ENCODE results near the gene ANXA7. TPM values are rescaled to one million over a fixed set of nuclear protein-coding genes. Genes with fewer than 3 reads are reported as not detected.

ANXA7 gene
- total RNA-seq (10 to 100 TPM; 69.9 to 72.3 TPM), polyA plus RNA-seq (ENCODE audit: insufficient read length in 2 of 2) (10 to 100 TPM; 55.6 to 59.2 TPM)
- long read RNA-seq, donor 1, transcript ANXA7-202 (13 exons, 2,452 nt), result major isoform, 16 of 32 reads
- long read RNA-seq, donor 1, transcript ANXA7-201 (14 exons, 2,174 nt), result minor isoform, 9 of 32 reads
- long read RNA-seq, donor 1, partial matches to known transcripts, result 7 of 32 reads
- long read RNA-seq, donor 1, other reads (novel, unspliced or antisense), result 0 of 32 reads
- long read RNA-seq, donor 2, transcript ANXA7-202 (13 exons, 2,452 nt), result major isoform, 7 of 7 reads
- long read RNA-seq, donor 2, partial matches to known transcripts, result 0 of 7 reads
- long read RNA-seq, donor 2, other reads (novel, unspliced or antisense), result 0 of 7 reads
- long read RNA-seq, donor 3, transcript ANXA7-202 (13 exons, 2,452 nt), result major isoform, 10 of 19 reads
- long read RNA-seq, donor 3, partial matches to known transcripts, result 9 of 19 reads
- long read RNA-seq, donor 3, other reads (novel, unspliced or antisense), result 0 of 19 reads
- long read RNA-seq, donor 4, transcript ANXA7-202 (13 exons, 2,452 nt), result major isoform, 22 of 34 reads
- long read RNA-seq, donor 4, partial matches to known transcripts, result 12 of 34 reads
- long read RNA-seq, donor 4, other reads (novel, unspliced or antisense), result 0 of 34 reads

GRCh38 chr10:73413528-73414229 is at the start of gene ANXA7:
Gene ANXA7, minus strand, starts transcription at chr10:73414058. Its CDS starts 13,202 bp downstream, at chr10:73400856.
- WGBS (ENCODE audit: insufficient coverage), result under 1% methylated on average over 60 of the region's 62 CpGs
- peak; percentile 68 to 97 (median 86) for DNase-seq (ENCODE audit: low read depth in 4 of 6, low spot score in 6 of 6)
- Histone ChIP-seq H3K4me1 (ENCODE audit: control insufficient read depth, insufficient read depth, low read length) (peaks cover 2% of the 10 kb centered on the region), H3K27me3 (ENCODE audit: control insufficient read depth, insufficient read depth, low read length) (no peaks in the 10 kb centered on the region), H3K9me3 (ENCODE audit: control insufficient read depth, insufficient read depth, low read length) (no peaks in the 10 kb centered on the region), H3K4me3 (ENCODE audit: low read depth, low read length) (peak within 1 kb of the TSS; percentile 83), H3K36me3 (ENCODE audit: control insufficient read depth, insufficient read depth, low read length) (no peaks in the 10 kb centered on the region), H3K27ac (ENCODE audit: low read depth, low read length) (peak within 1 kb of the TSS; percentile 91)

- H3K27me3 ChIP-seq (ENCODE audit: control insufficient read depth, insufficient read depth, low read length), result no peaks in the 10 kb centered on the region
- H3K27ac ChIP-seq (ENCODE audit: low read depth, low read length), result no peak overlapping the region
- H3K4me3 ChIP-seq (ENCODE audit: low read depth, low read length), result no peak overlapping the region
- H3K36me3 ChIP-seq (ENCODE audit: control insufficient read depth, insufficient read depth, low read length), result peaks cover 39% of the 10 kb centered on the region
- no peaks in the 10 kb centered on the region for H3K9me3 ChIP-seq (ENCODE audit: control insufficient read depth, insufficient read depth, low read length)
- no peak for DNase-seq (ENCODE audit: low read depth in 4 of 6, low spot score in 6 of 6)
- WGBS (ENCODE audit: insufficient coverage), result 100% methylated on average over 3 of the region's 4 CpGs
- no peaks in the 10 kb centered on the region for H3K4me1 ChIP-seq (ENCODE audit: control insufficient read depth, insufficient read depth, low read length)
Measured at GRCh38 chr10:73460897-73461296, 47.0 kb upstream of the ANXA7 start.

DNA sequence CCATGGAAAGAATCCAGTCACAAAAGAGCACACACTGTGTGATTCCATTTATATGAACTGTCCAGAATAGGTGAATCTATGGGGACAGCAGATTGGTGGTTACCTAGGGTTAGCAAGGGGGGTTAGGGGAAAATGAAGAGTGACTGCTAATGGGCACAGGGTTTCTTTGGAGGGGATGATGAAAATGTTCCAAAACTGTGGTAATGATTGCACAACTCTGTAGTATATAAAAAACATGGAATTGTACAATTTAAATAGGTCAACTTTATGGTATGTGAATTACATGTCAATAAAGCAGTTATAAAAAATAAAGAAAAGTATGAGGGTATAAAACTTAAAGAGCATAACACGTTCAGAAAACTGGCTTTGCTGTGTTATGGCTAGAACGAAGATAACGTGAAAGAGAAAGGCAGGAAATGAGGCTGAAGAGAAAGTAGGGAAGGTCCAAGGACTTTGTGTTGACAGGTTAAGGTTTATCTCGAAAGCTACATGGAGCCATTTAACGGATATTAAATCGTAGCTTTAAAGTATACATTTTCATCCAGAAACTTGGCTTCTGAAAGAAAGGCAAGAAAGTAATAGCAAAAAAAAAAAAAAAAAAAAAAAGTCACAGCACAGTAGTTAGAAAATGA is 45.9 kb upstream of the ANXA7 start:
- Histone ChIP-seq H3K4me3 (ENCODE audit: low read depth, low read length) (no peak overlapping the region), H3K27me3 (ENCODE audit: control insufficient read depth, insufficient read depth, low read length) (no peaks in the 10 kb centered on the region), H3K9me3 (ENCODE audit: control insufficient read depth, insufficient read depth, low read length) (no peaks in the 10 kb centered on the region), H3K27ac (ENCODE audit: low read depth, low read length) (no peak overlapping the region), H3K4me1 (ENCODE audit: control insufficient read depth, insufficient read depth, low read length) (no peaks in the 10 kb centered on the region), H3K36me3 (ENCODE audit: control insufficient read depth, insufficient read depth, low read length) (peaks cover 34% of the 10 kb centered on the region)
- WGBS (ENCODE audit: insufficient coverage), result 93% methylated on average over 3 of the region's 6 CpGs
- DNase-seq (ENCODE audit: low read depth in 4 of 6, low spot score in 6 of 6), result no peak

DNA sequence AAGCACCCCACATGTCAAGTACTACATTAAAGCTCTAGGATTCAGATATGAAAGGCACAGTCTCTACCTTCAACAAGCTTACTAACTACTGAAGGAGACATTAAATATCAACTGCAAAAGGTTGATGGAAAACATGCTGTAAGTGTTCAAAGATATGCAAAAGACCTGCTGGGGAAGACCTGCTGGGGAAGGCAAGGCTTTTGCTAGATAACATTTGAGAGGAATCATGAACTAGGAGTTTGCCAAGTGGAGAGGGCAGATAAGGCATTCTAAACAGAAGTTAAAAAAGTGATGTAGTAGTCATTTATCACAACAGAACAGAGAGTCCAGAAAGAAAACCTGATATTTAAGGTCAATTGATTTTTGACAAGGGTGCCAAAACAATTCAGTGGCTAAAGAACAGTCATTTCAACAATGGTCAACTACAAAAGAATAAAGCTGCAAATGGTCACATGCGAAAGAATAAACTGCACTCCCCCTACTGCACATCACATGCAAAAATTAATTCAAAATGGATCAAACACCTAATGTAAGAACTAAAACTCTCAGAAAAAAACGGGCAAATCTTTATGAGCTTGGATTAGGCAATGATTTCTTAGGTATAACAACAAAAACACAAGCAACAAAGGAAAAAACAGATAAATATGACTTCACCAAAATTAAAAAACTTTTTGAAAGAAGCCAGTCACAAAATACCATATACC is 42.5 kb upstream of the ANXA7 start:
- H3K27me3 ChIP-seq (ENCODE audit: control insufficient read depth, insufficient read depth, low read length), result no peaks in the 10 kb centered on the region
- 100% methylated on average over 1 of the region's 2 CpGs for WGBS (ENCODE audit: insufficient coverage)
- H3K36me3 ChIP-seq (ENCODE audit: control insufficient read depth, insufficient read depth, low read length), result peaks cover 22% of the 10 kb centered on the region
- no peaks in the 10 kb centered on the region for H3K4me1 ChIP-seq (ENCODE audit: control insufficient read depth, insufficient read depth, low read length)
- no peak for DNase-seq (ENCODE audit: low read depth in 4 of 6, low spot score in 6 of 6)
- no peak overlapping the region for H3K27ac ChIP-seq (ENCODE audit: low read depth, low read length)
- no peaks in the 10 kb centered on the region for H3K9me3 ChIP-seq (ENCODE audit: control insufficient read depth, insufficient read depth, low read length)
- H3K4me3 ChIP-seq (ENCODE audit: low read depth, low read length), result no peak overlapping the region

- WGBS (ENCODE audit: insufficient coverage), result 80% methylated on average over 1 of the region's 1 CpG
- H3K27me3 ChIP-seq (ENCODE audit: control insufficient read depth, insufficient read depth, low read length), result no peaks in the 10 kb centered on the region
- peak in 1 of 6 donors; percentile 43 for DNase-seq (ENCODE audit: low read depth in 4 of 6, low spot score in 6 of 6)
- no peak overlapping the region for H3K27ac ChIP-seq (ENCODE audit: low read depth, low read length)
- H3K36me3 ChIP-seq (ENCODE audit: control insufficient read depth, insufficient read depth, low read length), result peaks cover 13% of the 10 kb centered on the region
- no peaks in the 10 kb centered on the region for H3K4me1 ChIP-seq (ENCODE audit: control insufficient read depth, insufficient read depth, low read length)
- no peak overlapping the region for H3K4me3 ChIP-seq (ENCODE audit: low read depth, low read length)
- no peaks in the 10 kb centered on the region for H3K9me3 ChIP-seq (ENCODE audit: control insufficient read depth, insufficient read depth, low read length)
Measured at GRCh38 chr10:73449113-73449512, 35.3 kb upstream of the ANXA7 start.

GRCh38 chr10:73448384-73448783 is 34.5 kb upstream of the ANXA7 start:
- no peak overlapping the region for H3K4me3 ChIP-seq (ENCODE audit: low read depth, low read length)
- 89% methylated on average over 1 of the region's 1 CpG for WGBS (ENCODE audit: insufficient coverage)
- H3K36me3 ChIP-seq (ENCODE audit: control insufficient read depth, insufficient read depth, low read length), result peaks cover 13% of the 10 kb centered on the region
- no peaks in the 10 kb centered on the region for H3K4me1 ChIP-seq (ENCODE audit: control insufficient read depth, insufficient read depth, low read length)
- no peak overlapping the region for H3K27ac ChIP-seq (ENCODE audit: low read depth, low read length)
- no peaks in the 10 kb centered on the region for H3K27me3 ChIP-seq (ENCODE audit: control insufficient read depth, insufficient read depth, low read length)
- no peaks in the 10 kb centered on the region for H3K9me3 ChIP-seq (ENCODE audit: control insufficient read depth, insufficient read depth, low read length)
- DNase-seq (ENCODE audit: low read depth in 4 of 6, low spot score in 6 of 6), result no peak

GRCh38 chr10:73446926-73447325 is 33.1 kb upstream of the ANXA7 start:
- Histone ChIP-seq H3K27me3 (ENCODE audit: control insufficient read depth, insufficient read depth, low read length) (no peaks in the 10 kb centered on the region), H3K9me3 (ENCODE audit: control insufficient read depth, insufficient read depth, low read length) (no peaks in the 10 kb centered on the region), H3K27ac (ENCODE audit: low read depth, low read length) (no peak overlapping the region), H3K36me3 (ENCODE audit: control insufficient read depth, insufficient read depth, low read length) (peaks cover 16% of the 10 kb centered on the region), H3K4me1 (ENCODE audit: control insufficient read depth, insufficient read depth, low read length) (no peaks in the 10 kb centered on the region), H3K4me3 (ENCODE audit: low read depth, low read length) (no peak overlapping the region)
- no peak for DNase-seq (ENCODE audit: low read depth in 4 of 6, low spot score in 6 of 6)

DNA sequence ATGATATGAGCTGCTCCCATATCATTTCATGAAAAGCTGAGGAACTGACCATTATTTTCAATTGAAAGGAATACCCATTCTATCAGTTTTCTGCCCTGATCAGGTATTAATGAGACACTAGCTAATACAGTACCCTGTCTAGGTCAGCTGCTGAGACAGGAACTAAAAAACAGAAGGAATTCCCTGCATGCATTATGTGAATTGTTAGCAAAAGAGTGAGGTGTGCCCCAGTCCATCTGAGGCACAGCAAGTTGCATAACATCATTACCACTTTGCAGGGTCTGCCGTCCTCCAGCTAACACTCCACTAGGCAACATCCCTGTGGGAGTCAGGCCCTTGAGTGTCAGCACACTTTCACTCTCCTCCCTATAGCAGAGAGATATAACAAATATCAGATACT is 30.6 kb upstream of the ANXA7 start:
- no peak overlapping the region for H3K4me3 ChIP-seq (ENCODE audit: low read depth, low read length)
- no peak for DNase-seq (ENCODE audit: low read depth in 4 of 6, low spot score in 6 of 6)
- H3K9me3 ChIP-seq (ENCODE audit: control insufficient read depth, insufficient read depth, low read length), result no peaks in the 10 kb centered on the region
- H3K27ac ChIP-seq (ENCODE audit: low read depth, low read length), result no peak overlapping the region
- WGBS (ENCODE audit: insufficient coverage), result 80% methylated on average over 1 of the region's 1 CpG
- H3K4me1 ChIP-seq (ENCODE audit: control insufficient read depth, insufficient read depth, low read length), result no peaks in the 10 kb centered on the region
- H3K36me3 ChIP-seq (ENCODE audit: control insufficient read depth, insufficient read depth, low read length), result peaks cover 13% of the 10 kb centered on the region
- H3K27me3 ChIP-seq (ENCODE audit: control insufficient read depth, insufficient read depth, low read length), result no peaks in the 10 kb centered on the region

Data from spinal cord (tissue), 10 donors.